Hepatocyte (in vitro differentiated cells): ENCODE measurements around the gene LYL1.

Source experiments
- EZH2 ChIP-seq: fragments of 200-600 bp; sonication (generic); IDR thresholded peaks from 2 replicates; pipeline ENCODE4 v1.6.1; 2016; ENCODE audit warnings: antibody characterized with exemption, mild to moderate bottlenecking, borderline replicate concordance
- EZH2phosphoT487 ChIP-seq: fragments of 200-600 bp; sonication (generic); IDR thresholded peaks from one replicate; pipeline ENCODE4 v1.6.1; 2018; ENCODE audit warnings: antibody characterized with exemption, mild to moderate bottlenecking, low read depth, moderate library complexity; ENCODE audit not compliant: unreplicated experiment, severe bottlenecking
- TF ChIP-seq, protein P1 (sequence below): fragments of 200-600 bp; sonication (generic); IDR thresholded peaks from 2 replicates; pipeline ENCODE4 v1.5.1; 2016; ENCODE audit warnings: antibody characterized with exemption, mild to moderate bottlenecking; ENCODE audit not compliant: poor library complexity

- TF ChIP-seq, protein P1, sequence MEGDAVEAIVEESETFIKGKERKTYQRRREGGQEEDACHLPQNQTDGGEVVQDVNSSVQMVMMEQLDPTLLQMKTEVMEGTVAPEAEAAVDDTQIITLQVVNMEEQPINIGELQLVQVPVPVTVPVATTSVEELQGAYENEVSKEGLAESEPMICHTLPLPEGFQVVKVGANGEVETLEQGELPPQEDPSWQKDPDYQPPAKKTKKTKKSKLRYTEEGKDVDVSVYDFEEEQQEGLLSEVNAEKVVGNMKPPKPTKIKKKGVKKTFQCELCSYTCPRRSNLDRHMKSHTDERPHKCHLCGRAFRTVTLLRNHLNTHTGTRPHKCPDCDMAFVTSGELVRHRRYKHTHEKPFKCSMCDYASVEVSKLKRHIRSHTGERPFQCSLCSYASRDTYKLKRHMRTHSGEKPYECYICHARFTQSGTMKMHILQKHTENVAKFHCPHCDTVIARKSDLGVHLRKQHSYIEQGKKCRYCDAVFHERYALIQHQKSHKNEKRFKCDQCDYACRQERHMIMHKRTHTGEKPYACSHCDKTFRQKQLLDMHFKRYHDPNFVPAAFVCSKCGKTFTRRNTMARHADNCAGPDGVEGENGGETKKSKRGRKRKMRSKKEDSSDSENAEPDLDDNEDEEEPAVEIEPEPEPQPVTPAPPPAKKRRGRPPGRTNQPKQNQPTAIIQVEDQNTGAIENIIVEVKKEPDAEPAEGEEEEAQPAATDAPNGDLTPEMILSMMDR = no peak
- TF ChIP-seq EZH2phosphoT487 (no peak), EZH2 (no peak)
Measured at GRCh38 chr19:13074378-13074777, 28.3 kb downstream of the LYL1 start.
